Activated CD8-positive, alpha-beta memory T cell treated with anti-CD3 and anti-CD28 coated beads for 4 hours (primary cell): ENCODE measurements around the gene BSCL2.
"Not testable (repeated sequence)": the region's sequence is repeated elsewhere in the genome, so short reads cannot be mapped to it uniquely, and the experiment has no call there.

Source experiments
- DNase-seq, 2 donors: peaks; one replicate each; pipeline ENCODE4 v3.0.0-alpha.2; 2020; ENCODE audit warnings: low read depth in 2 of 2

BSCL2 gene

GRCh38 chr11:62719302-62719978, 12.2 kb upstream of the BSCL2 start:
- no peak for DNase-seq

- no peak for DNase-seq
Observed at GRCh38 chr11:62716816-62717215, 9.6 kb upstream of the BSCL2 start.

- no peak for DNase-seq
Observed at GRCh38 chr11:62716206-62716605, 9.0 kb upstream of the BSCL2 start.

- no peak for DNase-seq
Observed at GRCh38 chr11:62715150-62716130, 8.2 kb upstream of the BSCL2 start.

GRCh38 chr11:62713343-62713742, 6.1 kb upstream of the BSCL2 start:
- DNase-seq: no peak

GRCh38 chr11:62712861-62713260, 5.6 kb upstream of the BSCL2 start:
- DNase-seq: no peak

- DNase-seq: no peak
Observed at GRCh38 chr11:62712276-62712812, 5.1 kb upstream of the BSCL2 start.

- no peak for DNase-seq
Observed at GRCh38 chr11:62710001-62710345, 2.7 kb upstream of the BSCL2 start.

GRCh38 chr11:62709247-62710000, 2.2 kb upstream of the BSCL2 start:
- peak; percentile 92 to 96 for DNase-seq

GRCh38 chr11:62708793-62709192, 1.6 kb upstream of the BSCL2 start:
- no peak for DNase-seq

- DNase-seq: no peak
Observed at GRCh38 chr11:62708392-62708791, 1.2 kb upstream of the BSCL2 start.

GRCh38 chr11:62706850-62707247, 375 bp downstream of the BSCL2 start:
- DNase-seq: no peak

- peak; percentile 89 to 91 for DNase-seq
Observed at GRCh38 chr11:62705880-62706849, 1.1 kb downstream of the BSCL2 start.

GRCh38 chr11:62705413-62705812, 1.8 kb downstream of the BSCL2 start:
- DNase-seq: no peak

- DNase-seq: not testable (repeated sequence)
Observed at GRCh38 chr11:62703921-62704320, 3.3 kb downstream of the BSCL2 start.

- DNase-seq: no peak
Observed at GRCh38 chr11:62702246-62702645, 5.0 kb downstream of the BSCL2 start.

GRCh38 chr11:62694455-62695167, 12.6 kb downstream of the BSCL2 start:
- DNase-seq: peak; percentile 48 to 66

- DNase-seq: not testable (repeated sequence)
Observed at GRCh38 chr11:62693624-62694023, 13.6 kb downstream of the BSCL2 start.

GRCh38 chr11:62689421-62690183, 17.6 kb downstream of the BSCL2 start, which contains the start of gene LRRN4CL:
TSS of gene LRRN4CL (minus strand) at chr11:62689530. CDS start at chr11:62688508, 1,022 bp downstream.
- DNase-seq: no peak
